GM13977 (cell line): Measurements from ENCODE around the gene C12orf57.

Experiments
- DNase-seq: peaks from one replicate; pipeline ENCODE4 v3.0.0; 2012; ENCODE audit warnings: low spot score
- in situ Hi-C: fragments of 300-500 bp; cut with MboI; formaldehyde crosslinking; loops from one replicate; pipeline ENCODE4 v1.12.0; 2022; ENCODE audit warnings: low sequenced_read_pairs, low pct_unique_long_range_greater_than_20kb, mixed read lengths, inconsistent platforms; ENCODE audit not compliant: unreplicated experiment
- TF ChIP-seq, protein P1 (sequence below): IDR thresholded peaks from 2 replicates; pipeline ENCODE4 v1.5.1; 2012; ENCODE audit warnings: mild to moderate bottlenecking, control low read depth; ENCODE audit not compliant: insufficient read depth; ENCODE audit errors: extremely low read depth, missing control alignments

The C12orf57 gene

GRCh38 chr12:6965026-6965661, 21.3 kb downstream of the C12orf57 start:
- TF ChIP-seq, protein P1, sequence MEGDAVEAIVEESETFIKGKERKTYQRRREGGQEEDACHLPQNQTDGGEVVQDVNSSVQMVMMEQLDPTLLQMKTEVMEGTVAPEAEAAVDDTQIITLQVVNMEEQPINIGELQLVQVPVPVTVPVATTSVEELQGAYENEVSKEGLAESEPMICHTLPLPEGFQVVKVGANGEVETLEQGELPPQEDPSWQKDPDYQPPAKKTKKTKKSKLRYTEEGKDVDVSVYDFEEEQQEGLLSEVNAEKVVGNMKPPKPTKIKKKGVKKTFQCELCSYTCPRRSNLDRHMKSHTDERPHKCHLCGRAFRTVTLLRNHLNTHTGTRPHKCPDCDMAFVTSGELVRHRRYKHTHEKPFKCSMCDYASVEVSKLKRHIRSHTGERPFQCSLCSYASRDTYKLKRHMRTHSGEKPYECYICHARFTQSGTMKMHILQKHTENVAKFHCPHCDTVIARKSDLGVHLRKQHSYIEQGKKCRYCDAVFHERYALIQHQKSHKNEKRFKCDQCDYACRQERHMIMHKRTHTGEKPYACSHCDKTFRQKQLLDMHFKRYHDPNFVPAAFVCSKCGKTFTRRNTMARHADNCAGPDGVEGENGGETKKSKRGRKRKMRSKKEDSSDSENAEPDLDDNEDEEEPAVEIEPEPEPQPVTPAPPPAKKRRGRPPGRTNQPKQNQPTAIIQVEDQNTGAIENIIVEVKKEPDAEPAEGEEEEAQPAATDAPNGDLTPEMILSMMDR: peak; percentile 91
- in situ Hi-C loops: no loop called here
- DNase-seq: peak; percentile 88

- in situ Hi-C loops: no loop called here
- TF ChIP-seq, protein P1: no peak
- no peak for DNase-seq
These were observed 21.9 kb downstream of the C12orf57 start for GRCh38 chr12:6965714-6966113.

- in situ Hi-C loops: no loop called here
- TF ChIP-seq, protein P1: no peak
- DNase-seq: no peak
These were observed 22.5 kb downstream of the C12orf57 start for GRCh38 chr12:6966351-6966750.

DNA sequence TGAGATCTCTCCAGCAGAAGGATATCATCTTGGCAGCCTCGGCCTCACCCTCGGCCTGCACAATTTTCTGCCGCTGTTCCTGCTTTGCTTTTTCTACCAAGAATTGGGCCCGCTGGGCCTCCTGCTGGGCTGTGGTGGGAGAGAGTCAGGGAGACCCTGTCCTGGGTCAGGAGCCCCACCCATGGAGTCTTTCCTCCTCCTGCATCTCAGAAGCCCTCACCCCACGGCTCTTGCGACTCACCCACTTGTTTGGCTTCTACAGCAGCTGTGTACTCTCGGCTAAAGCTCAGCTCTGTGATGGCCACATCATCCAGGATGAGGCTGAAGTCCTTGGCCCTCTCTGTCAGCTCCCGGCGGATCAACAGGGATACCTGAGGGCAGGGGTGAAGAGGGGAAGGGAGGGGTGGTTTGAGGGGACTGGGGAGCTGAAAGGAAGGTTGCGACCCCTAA, 23.9 kb downstream of the C12orf57 start:
- DNase-seq: no peak
- TF ChIP-seq, protein P1: no peak
- in situ Hi-C loops: no loop called here

- DNase-seq: no peak
- in situ Hi-C loops: no loop called here
- TF ChIP-seq, protein P1: no peak
These were observed 24.6 kb downstream of the C12orf57 start for GRCh38 chr12:6968426-6968825.

DNA sequence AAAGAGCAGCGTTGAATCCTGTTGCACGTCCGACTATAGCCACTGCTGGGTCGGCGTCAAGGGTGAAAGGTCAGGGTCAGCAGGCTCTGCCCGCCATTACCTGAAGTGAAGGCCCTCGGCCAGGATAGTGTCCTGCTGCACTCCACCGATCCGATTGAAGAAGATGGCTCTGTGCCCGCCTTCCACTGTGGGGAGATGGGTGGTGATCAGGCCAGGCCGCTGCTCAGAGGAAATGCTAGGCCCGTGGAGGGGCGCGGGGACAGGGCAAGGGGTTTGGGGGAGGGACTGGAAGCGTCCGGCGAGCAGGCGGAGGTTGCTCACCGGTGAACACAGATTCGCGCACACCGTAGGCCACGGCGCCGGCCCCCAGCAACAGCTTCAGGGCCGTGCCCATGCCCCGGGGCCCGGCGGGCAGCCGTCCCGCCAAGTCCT, 26.3 kb downstream of the C12orf57 start:
- TF ChIP-seq, protein P1: no peak
- in situ Hi-C loops: no loop called here
- DNase-seq: no peak
